Mucosa of descending colon (tissue), 3 donors: ENCODE data around the gene ARHGAP26. TPM values are rescaled to one million over a fixed set of nuclear protein-coding genes. Genes with fewer than 3 reads are reported as not detected.

Experiments
- ATAC-seq: fragments of 200-7000 bp; cut with Tn5 transposase; one replicate; pipeline ENCODE4 v1.9.1; 2020; ENCODE audit warnings: mild to moderate bottlenecking, moderate library complexity
- DNase-seq, 3 donors: peaks; one replicate each; pipeline ENCODE4 v3.0.0-alpha.2; 2020
- H3K36me3 ChIP-seq: fragments of 200-600 bp; one replicate; pipeline ENCODE4 v1.8.0; 2021; ENCODE audit warnings: low read depth, mild to moderate bottlenecking
- H3K4me1 ChIP-seq: fragments of 200-600 bp; one replicate; pipeline ENCODE4 v1.8.0; 2021; ENCODE audit warnings: low read depth, mild to moderate bottlenecking
- H3K4me3 ChIP-seq: fragments of 200-600 bp; one replicate; pipeline ENCODE4 v1.8.0; 2021; ENCODE audit warnings: mild to moderate bottlenecking
- H3K9me3 ChIP-seq: fragments of 200-600 bp; one replicate; pipeline ENCODE4 v1.8.0; 2021; ENCODE audit warnings: mild to moderate bottlenecking
- intact Hi-C, 2 donors: fragments of 100-400 bp; cut with DNase I in 1 of 2; cut with micrococcal nuclease in 1 of 2; formaldehyde crosslinking; loops; one replicate each; pipeline versions ENCODE4 v1.11.0 to v1.11.1; 2022; cut with DNase I, micrococcal nuclease
- total RNA-seq, 3 donors: library from RNA; stranded (reverse); fragmentation: NEBNext Ultra II Directional in 2 of 3; extraction: Animal tissue kit (Norgen Biotek cat#: 25700) in 2 of 3; gene quantifications; one replicate each; pipeline versions ENCODE4 v1.2.1 to v1.2.4, GENCODE V29; 2021 to 2023
- TF ChIP-seq, protein P1 (sequence below): fragments of 200-600 bp; IDR thresholded peaks from one replicate; pipeline ENCODE4 v1.8.0; 2022; ENCODE audit warnings: antibody characterized with exemption, mild to moderate bottlenecking
- donor health status: DM: no; HTN: no; CAD: no; lungs with moderate emphysema.
- donor health status: DM: no; HTN: no; CAD: no.
- donor health status: DM: no; HTN: yes; CAD: no.

Gene ARHGAP26
- total RNA-seq, 3 donors from 2014 or later: 52.9 to 96.0 (median 67.8) TPM

DNA sequence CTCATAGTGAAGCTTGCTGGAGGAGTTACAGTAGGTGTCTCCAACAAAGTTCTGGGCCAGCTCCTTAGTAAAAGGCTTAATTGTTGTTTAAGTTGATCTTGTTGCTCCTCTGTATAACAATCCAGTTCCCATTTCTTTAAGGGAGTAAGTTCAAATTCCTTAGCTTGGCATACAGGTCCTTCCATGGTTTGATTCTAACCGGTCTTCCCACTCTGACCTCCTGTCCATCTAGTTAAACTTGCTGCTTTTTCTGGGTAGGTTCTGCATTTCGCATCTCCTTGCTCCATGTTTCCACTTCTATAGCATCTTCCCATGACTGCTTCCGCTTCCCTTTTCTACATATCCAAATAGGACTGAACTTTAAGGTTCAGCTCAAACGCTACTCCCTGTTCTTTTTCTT is 95.5 kb downstream of the ARHGAP26 start:
- H3K9me3 ChIP-seq: no peaks in the 10 kb centered on the region
- H3K4me1 ChIP-seq: peaks cover 36% of the 10 kb centered on the region
- ATAC-seq (no peak), DNase-seq (no peak)
- H3K36me3 ChIP-seq: no peaks in the 10 kb centered on the region
- intact Hi-C loops: loop anchor here in 1 of 2 donors (10.0 kb wide), 1 partner anchor 91 kb away; the partner anchor contains the start of gene ARHGAP26
- TF ChIP-seq, protein P1, sequence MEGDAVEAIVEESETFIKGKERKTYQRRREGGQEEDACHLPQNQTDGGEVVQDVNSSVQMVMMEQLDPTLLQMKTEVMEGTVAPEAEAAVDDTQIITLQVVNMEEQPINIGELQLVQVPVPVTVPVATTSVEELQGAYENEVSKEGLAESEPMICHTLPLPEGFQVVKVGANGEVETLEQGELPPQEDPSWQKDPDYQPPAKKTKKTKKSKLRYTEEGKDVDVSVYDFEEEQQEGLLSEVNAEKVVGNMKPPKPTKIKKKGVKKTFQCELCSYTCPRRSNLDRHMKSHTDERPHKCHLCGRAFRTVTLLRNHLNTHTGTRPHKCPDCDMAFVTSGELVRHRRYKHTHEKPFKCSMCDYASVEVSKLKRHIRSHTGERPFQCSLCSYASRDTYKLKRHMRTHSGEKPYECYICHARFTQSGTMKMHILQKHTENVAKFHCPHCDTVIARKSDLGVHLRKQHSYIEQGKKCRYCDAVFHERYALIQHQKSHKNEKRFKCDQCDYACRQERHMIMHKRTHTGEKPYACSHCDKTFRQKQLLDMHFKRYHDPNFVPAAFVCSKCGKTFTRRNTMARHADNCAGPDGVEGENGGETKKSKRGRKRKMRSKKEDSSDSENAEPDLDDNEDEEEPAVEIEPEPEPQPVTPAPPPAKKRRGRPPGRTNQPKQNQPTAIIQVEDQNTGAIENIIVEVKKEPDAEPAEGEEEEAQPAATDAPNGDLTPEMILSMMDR: no peak
- no peak overlapping the region for H3K4me3 ChIP-seq

DNA sequence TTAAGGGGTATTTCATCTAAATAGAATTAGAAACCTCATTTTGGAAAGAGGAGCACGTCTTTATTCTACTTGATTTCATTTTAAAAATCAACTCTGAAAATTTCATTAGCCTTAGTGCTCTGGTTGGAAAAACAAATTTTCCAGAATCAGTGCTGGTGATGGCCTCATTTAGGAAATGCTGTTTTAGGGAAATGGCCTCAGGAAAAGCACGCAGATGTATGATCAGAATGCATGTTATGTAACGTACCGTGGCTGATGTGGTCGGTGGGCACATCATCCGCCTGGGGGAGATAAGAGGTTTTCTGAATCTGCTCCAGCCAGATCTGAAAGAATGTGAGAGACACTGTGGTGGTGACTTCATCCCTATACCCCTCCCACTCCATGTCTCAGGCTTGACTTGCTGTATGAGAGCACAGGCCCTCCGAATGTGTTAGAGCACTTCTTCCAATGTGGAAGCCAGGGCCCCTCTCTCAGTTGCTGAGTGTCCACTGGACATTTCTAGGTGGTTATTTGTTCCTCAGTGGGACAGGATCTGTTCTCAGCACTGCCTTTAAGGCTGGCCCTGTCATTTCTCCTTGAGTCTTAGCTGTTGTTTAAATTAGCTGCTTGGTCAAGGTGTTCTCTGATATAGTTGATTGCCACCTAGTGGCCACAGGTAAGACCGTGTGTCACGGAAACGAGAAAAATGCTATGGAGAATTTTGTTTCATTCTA is 96.5 kb downstream of the ARHGAP26 start:
- no peak overlapping the region for H3K4me3 ChIP-seq
- peak; percentile 62 for ATAC-seq
- H3K9me3 ChIP-seq: no peaks in the 10 kb centered on the region
- TF ChIP-seq, protein P1: peak; percentile 33
- H3K4me1 ChIP-seq: peaks cover 44% of the 10 kb centered on the region
- no peaks in the 10 kb centered on the region for H3K36me3 ChIP-seq
- peak in 1 of 3 donors; percentile 85 for DNase-seq
- intact Hi-C loops: loop anchor here in 1 of 2 donors (10.0 kb wide), 1 partner anchor 92 kb away; the partner anchor contains the start of gene ARHGAP26

DNA sequence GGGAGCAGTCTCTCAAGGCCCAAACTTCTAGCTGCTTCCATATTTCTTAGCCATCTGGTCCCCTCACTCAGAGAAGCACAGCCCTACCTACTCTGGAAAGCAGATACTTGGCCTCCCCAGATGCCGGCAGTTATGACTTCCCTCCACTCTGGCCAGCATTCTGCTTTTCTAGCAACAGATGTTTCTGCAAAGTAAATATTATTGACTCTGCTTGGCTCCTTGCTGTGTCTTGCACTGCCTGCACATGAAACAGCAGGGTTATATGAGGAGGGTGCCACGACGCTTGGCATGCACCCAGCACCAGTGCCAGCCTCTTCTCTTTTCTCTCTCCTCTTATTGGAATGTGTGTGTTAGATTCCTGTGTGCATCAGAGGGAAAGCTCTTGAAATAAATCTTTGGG is 99.7 kb downstream of the ARHGAP26 start:
- TF ChIP-seq, protein P1: no peak
- H3K9me3 ChIP-seq: no peaks in the 10 kb centered on the region
- intact Hi-C loops: loop anchor here in 1 of 2 donors (10.0 kb wide), 1 partner anchor 95 kb away; the partner anchor contains the start of gene ARHGAP26
- H3K36me3 ChIP-seq: no peaks in the 10 kb centered on the region
- ATAC-seq (peak; percentile 18), DNase-seq (peak; percentile 58 to 72 (median 67))
- peaks cover 52% of the 10 kb centered on the region for H3K4me1 ChIP-seq
- H3K4me3 ChIP-seq: no peak overlapping the region

DNA sequence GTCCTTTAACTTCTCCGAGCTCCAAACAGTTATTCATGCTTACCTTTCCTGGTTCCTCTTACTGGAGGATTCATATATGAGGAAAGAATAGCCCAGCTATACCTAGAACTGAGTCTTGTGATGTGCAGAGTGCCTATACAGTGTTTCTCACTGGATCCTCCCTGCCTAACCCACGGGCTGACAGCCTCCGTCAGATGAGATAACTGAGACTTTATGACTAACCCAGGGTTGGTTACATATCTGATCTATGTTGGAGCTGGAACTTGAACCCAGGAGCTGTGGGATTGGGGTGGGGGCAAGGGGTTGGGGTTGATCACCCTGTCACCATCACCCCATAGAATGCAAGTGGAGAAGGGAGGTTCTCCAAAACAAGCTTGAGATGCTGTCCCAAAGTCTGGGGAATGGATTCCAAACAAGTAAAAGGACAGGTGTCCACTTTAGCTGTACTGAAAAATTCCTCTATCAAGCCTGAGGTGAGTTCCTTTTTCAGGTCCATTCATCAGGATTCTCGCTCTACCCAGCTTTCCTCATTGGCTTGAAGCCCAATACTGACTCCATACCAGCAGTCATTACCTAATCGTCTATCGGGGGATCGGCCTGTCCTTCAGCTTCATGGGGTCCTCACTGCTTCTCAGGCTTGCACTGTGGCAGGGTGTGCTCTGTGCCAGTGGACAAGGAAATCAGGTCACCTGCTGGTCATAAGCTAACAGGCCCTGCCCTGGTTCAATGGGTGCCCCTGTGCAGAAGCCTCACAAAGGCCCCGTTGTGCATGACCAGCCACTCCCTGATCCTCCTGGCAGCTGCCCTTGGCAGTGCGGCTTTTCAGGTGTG is 100.6 kb downstream of the ARHGAP26 start:
- Histone ChIP-seq H3K36me3 (no peaks in the 10 kb centered on the region), H3K9me3 (no peaks in the 10 kb centered on the region), H3K4me1 (peaks cover 52% of the 10 kb centered on the region), H3K4me3 (no peak overlapping the region)
- DNase-seq (peak; percentile 68 to 89 (median 82)), ATAC-seq (peak; percentile 68)
- TF ChIP-seq, protein P1: no peak
- intact Hi-C loops: no loop called here

DNA sequence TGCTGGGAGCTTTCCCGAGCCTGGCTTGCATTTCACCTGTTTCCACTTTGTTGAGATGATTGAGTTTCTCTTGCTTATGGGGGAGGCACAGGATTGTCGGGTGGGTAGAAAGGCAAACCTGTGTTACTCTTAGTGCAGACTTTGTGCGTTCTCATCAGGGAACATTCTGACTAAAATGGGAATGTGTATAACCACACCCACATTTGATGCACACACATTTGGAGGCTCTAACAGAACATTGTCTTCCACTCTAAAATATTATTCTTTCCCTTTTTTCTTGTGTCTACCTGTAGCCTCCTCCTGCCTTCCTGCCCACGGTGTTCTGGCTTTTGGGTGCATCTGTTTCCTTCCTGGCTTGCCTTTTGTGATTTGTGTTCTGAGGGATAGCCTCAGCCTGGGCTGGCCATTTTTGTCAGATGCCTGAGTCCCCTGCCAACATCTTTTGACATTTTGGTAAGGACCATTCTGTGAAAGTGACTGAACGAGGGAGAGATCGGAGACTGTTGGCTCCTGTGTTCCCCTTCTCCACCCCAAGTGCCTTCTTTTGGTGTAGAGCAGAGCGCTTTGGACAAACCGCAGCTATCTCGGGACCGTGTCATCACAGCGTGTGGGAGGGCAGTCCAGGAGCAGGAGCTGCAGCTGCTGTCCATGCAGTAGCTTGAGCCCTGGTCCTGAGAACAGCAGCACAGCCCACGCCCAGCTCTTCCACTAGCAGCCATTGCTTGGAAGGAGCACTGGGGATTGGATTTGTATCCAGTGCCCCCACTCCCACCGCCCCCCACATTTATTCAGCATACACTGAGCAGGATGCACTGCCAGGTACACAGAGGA is 101.4 kb downstream of the ARHGAP26 start:
- DNase-seq (peak in 1 of 3 donors; percentile 51), ATAC-seq (no peak)
- Histone ChIP-seq H3K4me1 (peaks cover 52% of the 10 kb centered on the region), H3K4me3 (no peak overlapping the region), H3K9me3 (no peaks in the 10 kb centered on the region), H3K36me3 (no peaks in the 10 kb centered on the region)
- TF ChIP-seq, protein P1: no peak
- intact Hi-C loops: no loop called here
